HG03280 (cell line): Measurements from ENCODE around the gene C5.
"Not testable (repeated sequence)": the region's sequence is repeated elsewhere in the genome, so short reads cannot be mapped to it uniquely, and the experiment has no call there.

Source experiments
- ATAC-seq: cut with Tn5 transposase; IDR thresholded peaks from one replicate; pipeline ENCODE4 v1.9.1; 2021; ENCODE audit warnings: mild to moderate bottlenecking, moderate library complexity; ENCODE audit not compliant: unreplicated experiment

Gene C5

DNA sequence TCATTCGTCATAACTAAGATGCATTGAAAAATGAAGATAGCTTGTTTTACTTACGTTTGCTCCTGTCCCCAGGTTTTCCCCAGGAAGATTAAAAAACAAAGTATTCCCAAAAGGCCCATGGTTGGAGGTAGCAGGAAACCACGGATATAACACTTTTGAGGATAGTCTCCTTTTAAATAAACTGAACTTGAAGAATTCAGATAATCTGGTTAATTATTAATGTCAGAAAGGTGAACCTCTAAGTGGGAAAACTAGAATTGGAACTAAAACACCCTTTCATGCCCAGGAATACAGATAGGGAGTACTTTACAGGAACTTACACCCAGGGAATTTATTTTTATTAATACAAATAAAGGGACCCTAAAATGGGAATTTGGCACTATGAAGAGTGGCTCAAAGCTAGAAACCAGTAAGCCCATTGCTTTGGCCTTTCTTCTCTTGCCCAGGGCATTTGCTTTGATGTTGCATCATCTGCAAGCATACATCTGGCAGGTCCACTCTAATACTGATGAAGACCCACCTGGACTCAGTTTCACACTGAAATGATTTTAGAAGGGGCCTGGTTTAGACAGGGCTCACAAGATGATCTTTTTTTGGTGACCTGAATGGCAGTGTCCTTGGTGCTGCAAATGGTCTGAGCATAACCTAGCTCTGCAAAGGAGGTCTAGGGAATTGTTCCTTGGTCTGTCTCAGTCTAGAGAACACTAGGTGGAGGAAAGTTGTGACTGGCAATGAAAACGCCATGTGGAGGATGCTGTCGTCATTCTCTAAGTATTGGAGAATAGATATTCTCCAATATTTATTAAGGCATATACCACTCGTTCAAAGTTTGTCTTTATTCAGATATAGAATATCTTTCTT, at the start of gene C5:
Gene C5 (minus strand): TSS at position 148 of the 861 bp plus-strand sequence. CDS start 29 bp downstream, at position 119.
- no peak for ATAC-seq

DNA sequence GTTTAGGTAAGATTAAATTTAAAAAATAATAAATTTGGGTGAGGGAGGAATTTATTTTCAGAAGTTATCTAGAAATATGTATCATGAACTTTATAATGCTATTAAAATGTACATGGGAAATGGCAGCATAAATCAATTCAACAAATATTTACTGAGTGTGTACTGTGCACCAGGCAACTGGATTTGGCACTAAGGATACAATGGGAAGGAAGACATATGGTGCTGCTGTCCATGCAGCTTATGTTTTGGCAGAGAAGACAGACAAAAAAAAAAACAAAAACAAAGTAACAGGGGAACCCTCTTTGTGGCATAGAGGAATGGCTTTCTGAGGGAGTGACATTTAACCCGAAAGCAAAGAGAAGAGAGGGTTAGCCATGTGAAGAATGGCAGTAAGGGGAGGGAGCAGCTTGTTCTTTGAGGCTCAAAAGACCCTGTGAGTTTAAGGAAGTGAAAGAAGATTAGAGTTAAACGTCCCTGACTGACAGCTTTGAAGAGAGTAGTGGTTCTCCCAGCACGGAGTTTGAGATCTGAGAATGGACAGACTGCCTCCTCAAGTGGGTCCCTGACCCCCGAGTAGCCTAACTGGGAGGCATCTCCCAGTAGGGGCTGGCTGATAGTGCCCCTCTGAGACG, 48.6 kb upstream of the C5 start:
- ATAC-seq = no peak

- no peak for ATAC-seq
Measured at GRCh38 chr9:121095057-121095456, 45.0 kb upstream of the C5 start.

GRCh38 chr9:121090743-121091142, 40.7 kb upstream of the C5 start:
- ATAC-seq = not testable (repeated sequence)

GRCh38 chr9:121088576-121088975, 38.5 kb upstream of the C5 start:
- ATAC-seq = no peak

GRCh38 chr9:121085661-121086060, 35.6 kb upstream of the C5 start:
- no peak for ATAC-seq

- ATAC-seq = no peak
Measured at GRCh38 chr9:121082075-121082474, 32.0 kb upstream of the C5 start.

DNA sequence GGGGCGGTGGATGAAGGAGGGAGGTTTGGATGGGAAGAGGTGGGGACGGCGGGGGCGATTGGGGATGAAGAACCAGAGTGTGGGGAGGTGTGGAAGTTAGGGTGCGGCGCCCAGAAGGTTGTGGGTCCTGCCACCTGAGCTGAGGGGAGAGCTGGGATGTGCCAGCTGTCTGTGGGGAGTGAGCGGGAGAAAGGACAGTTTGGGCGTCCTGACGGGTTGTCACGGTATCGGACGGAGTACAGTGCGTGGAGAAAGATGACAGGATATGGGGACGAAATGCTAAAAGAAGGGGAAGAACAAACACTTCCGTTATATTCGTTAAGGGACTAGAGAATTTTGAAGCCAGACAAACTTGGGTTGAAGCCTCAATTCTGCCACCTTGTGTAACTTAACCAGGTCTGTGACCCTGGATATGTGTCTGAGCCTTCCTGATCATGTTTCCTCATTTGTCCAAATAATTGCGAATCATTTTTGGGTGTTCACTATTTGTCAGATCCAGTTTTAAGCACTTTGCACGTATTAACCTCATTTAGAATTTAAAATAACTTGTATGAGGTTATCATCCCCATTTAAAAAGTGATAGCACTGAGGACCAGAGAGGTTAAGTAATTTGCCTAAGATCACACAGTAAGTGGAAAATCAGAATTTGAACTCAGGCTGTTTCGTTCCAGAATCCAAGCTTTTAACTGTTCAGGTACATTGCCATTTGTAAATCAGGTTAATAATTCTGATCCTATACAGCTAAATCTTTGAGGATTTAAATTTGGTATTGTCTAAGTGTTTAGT, 25.4 kb upstream of the C5 start:
- peak; percentile 11 for ATAC-seq

DNA sequence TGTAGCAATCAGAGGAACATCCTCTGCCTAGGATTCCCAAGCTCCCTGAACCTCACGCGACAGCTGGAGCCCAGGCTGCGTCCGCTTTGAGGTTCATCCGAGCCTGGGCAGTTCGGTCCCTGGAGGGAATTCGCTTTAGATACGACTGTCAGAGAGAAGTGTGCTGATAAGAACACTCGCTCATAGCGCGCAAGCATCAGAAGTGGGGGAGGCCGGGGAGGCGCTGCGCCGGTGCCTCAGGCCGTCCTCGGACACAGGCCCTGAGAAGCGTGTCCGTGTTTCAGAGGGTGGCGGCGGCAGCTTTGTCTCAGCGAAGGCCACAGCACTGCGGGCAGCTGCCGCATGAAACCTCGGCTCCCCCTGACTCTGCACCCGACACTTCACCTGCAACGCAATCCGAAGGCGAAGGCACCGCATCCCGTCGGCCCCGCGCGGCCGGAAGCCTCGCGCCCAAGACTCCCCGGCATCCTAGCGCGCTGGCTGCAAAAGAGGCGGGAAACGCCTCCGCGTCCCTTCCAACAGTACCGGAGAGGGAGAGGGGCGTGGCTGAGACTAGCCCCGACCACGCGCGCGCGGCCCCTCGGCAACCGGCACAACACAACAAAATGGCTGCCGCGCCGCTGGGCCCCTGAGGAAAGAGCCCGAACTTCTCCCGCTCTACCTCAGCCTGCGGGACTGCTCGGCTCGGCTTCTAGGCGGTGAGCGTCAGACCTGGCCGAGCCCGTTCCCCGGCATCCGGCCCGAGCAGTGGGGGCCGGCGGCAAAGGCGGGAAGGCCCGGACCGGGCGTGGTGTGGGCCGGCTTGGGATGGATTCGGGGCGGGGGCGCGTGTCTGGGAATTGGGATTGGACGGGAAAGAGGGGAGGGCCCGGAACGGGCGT, 24.5 kb upstream of the C5 start, which contains the start of gene CNTRL:
Gene CNTRL (plus strand): TSS at position 586 of the 881 bp plus-strand sequence. CDS start 13,372 bp downstream, outside the sequence.
- peak; percentile 66 for ATAC-seq

DNA sequence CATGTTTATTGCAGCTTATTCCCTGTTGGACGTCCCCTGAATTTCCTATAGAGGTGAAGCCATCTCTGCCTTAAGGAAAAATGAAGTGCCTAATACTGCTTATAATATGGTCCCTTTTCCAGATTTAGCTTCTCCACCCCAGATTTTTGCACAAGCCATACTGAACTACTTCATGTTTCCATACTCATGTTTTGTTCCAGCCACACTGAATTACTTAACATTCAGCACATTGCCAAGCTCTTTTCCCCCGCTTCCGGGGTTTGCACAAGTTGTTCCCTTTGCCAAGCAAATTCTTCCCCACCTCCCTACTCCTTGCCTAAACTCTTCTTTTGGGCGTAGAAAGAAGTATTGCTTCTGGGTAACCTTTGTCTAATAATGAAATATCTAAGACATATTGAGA, 23.0 kb upstream of the C5 start:
- no peak for ATAC-seq

GRCh38 chr9:121071756-121072421, 21.8 kb upstream of the C5 start:
- ATAC-seq = peak; percentile 40

DNA sequence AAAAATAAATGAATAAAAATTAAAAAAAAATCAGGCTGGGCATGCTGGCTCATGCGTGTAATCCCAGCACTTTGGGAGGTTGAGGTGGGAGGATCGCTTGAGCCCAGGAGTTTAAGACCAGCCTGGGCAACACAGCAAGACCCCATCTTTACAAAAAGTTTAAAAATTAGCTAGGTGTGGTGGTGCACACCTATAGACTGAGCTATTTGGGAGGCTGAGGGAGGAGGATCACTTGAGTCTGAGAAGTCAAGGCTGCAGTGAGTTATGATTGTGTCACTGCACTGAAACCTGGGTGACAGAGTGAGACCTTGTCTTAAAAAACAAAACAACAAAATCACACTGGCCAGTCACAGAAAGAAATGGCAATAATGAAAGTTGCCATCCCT, 21.3 kb upstream of the C5 start:
- ATAC-seq = no peak

DNA sequence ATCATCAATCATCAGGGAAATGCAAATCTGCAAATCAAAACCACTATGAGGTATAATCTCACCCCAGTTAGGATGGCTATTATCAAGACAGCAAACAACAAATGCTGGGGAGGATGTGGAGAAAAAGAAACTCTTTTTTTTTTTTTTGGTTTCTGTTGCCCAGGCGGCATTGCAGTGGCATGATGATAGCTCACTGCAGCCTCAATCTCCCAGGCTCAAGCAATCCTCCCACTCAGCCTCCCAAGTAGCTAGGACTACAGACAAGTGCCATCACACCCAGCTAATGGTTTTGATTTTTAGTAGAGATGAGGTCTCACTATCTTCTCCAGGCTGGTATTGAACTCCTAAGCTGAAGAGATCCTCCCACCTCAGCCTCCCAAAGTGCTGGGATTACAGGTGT, 19.3 kb upstream of the C5 start:
- no peak for ATAC-seq

DNA sequence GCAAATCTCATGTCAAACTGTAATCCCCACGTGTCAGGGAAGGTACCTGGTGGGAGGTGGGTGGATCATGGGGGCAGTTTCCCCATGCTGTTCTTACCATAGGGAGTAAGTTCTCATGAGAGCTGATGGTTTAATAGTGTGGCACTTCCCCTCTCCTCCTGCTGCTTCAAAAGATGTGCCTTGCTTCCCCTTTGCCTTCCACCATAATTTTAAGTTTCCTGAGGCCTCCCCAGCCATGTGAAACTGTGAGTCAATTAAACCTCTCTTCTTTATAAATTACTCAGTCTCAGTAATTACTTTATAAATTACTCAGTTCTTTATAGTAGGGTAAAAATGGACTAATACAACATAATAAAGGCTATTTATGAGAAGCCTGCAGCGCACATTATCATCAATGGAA, 17.6 kb upstream of the C5 start:
- no peak for ATAC-seq

- no peak for ATAC-seq
Measured at GRCh38 chr9:121066850-121067249, 16.8 kb upstream of the C5 start.

DNA sequence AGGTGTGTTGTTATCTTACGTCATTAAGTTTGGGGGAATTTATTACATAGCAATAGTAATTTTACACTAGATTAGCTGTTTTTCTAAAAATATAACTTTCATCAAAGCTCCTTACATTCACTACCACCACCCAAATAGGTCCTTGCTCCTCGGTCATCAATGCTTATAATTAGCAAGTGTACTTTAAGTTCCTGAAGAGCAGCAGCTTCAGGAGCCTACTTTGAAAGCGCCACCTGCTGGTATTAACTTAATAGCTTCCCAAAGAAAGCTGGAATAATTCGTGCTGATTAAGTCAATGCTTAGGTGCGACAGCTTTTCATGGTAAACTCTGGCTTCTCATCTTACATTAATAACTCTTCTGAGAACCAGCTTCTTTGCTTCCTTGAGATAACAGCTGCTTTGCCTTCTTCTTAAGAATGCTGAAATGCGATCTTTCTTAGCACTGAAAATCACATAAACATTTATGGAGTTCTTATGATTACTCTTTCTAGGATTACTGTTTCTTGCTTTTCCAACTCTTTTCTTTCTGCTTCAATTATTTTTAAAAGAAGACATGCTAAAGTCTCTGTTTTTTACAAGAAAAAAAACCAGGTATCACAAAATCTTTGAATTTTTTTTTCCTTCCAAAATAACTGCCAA, 10.0 kb upstream of the C5 start:
- no peak for ATAC-seq

DNA sequence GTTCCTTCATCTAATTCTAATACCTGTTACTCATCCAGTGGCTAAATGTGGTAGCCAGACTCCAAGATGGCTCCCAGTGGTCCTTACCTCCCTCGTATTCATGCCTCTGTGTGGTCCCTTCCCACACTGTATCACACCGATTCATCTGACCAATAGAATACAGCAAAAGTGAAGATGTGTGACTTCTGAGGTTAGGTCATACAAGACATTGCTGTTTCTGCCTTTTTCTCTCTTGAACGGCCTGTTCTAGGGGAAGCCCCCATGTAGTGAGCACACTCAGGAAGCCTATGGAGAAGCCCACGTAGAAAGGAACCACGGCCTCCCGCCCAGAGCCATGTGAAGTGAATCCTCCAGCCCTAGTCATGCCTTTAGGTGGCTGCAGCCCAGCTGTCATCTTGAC, 9.4 kb upstream of the C5 start:
- ATAC-seq = no peak

GRCh38 chr9:121057821-121058220, 7.7 kb upstream of the C5 start:
- no peak for ATAC-seq

GRCh38 chr9:121055642-121056143, 5.6 kb upstream of the C5 start:
- ATAC-seq = no peak
